GM21576 (cell line): ENCODE measurements around the gene CTF1.

Experiments
- ATAC-seq: cut with Tn5 transposase; IDR thresholded peaks from one replicate; pipeline ENCODE4 v1.9.1; 2021; ENCODE audit warnings: mild to moderate bottlenecking, moderate library complexity; ENCODE audit not compliant: unreplicated experiment

Gene CTF1

GRCh38 chr16:30904114-30904780 lies 7.8 kb downstream of the CTF1 start:
- ATAC-seq, result no peak

- ATAC-seq, result no peak
Observed at GRCh38 chr16:30907064-30907463, 10.7 kb downstream of the CTF1 start.

DNA sequence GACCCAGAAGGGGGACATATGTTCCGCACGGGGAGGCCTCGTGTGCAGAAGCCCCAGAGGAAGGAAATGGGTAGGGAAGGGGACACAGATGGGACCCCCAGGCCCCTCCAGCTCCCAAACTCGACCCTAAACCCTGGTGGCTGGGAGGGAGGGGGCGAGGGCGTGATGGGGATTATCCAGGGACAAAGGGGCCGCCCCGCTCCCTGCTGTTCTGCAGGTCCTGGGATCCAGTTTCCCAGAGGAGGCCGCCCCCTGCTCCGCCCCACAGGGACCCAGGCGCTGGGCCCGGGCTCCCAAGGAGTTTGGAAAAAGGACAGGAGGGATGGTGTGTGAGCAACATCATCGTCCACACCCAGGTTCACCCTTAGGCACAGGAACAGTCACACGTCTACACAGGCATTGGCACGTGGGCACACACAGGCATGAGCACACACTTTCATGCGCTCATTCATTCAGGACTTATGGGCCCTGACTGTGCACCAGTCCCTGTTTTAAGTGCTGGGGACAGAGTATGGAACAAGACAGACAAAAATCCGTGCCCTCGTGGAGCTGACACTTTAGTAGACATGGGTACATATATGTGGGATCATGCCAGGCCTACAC lies 14.1 kb downstream of the CTF1 start:
- ATAC-seq, result no peak

DNA sequence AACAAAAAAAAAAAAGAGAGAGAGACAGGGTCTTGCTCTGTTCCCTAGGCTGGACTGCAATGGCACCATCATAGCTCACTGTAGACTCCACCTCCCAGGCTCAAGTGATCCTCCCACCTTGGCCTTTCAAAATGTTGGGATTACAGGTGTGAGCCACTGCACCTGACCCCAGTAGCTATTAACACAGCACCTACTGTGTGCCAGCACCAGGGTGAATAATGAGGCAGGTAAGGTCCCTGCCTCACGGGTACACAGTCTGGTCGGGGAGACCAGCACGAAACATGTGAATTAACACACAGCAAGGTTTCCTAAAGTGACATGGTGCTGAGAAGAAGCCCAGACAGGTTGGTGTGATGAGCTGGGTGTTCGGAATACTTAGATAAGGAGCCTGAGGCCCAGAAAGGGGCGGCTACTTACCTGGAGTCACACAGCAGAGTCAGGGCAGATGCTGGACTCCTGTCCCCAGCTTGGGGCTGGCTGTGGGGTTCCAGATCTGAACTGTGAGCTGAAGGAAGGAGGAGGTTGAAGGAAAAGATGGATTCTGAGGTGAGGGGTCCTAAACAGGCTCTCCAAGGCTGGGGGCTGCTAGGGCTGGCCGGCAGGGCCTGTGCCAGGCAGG lies 16.5 kb downstream of the CTF1 start:
- no peak for ATAC-seq

GRCh38 chr16:30914830-30915229 lies 18.4 kb downstream of the CTF1 start:
- ATAC-seq, result no peak

- no peak for ATAC-seq
Observed at GRCh38 chr16:30918614-30919013, 22.2 kb downstream of the CTF1 start.

DNA sequence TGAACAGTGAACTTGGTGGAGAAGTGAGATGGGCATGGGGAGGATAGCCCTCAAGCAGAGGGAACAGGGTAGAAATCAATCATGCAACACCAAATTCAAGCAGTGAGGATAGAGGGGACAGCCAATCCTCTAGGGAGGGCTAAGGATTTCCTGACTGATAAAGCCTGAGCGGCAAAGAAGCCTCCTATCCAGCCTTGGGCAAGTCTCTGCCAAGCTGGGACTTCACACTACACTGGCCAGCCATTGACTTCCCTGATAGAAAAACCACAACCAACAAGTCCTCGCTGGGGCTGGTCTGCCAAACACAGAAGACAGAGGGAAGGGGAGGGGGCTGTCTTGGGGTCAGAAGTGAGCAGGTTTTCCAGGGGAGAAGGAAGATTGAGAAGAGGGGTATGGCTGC lies 24.5 kb downstream of the CTF1 start:
- no peak for ATAC-seq

DNA sequence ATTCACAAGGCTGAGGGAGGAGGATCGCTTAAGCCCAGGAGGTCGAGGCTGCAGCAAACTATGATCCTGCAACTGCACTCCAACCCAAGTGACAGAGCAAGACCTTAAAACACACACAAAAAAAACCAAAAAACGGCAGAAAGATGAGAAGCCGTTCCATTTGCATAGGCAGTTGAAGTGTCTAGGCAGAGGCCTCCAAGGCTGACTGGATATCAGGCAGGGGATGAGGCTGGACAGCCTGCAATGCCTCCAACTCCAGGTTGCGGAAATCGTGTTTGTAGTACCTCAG lies 25.0 kb downstream of the CTF1 start:
- no peak for ATAC-seq

DNA sequence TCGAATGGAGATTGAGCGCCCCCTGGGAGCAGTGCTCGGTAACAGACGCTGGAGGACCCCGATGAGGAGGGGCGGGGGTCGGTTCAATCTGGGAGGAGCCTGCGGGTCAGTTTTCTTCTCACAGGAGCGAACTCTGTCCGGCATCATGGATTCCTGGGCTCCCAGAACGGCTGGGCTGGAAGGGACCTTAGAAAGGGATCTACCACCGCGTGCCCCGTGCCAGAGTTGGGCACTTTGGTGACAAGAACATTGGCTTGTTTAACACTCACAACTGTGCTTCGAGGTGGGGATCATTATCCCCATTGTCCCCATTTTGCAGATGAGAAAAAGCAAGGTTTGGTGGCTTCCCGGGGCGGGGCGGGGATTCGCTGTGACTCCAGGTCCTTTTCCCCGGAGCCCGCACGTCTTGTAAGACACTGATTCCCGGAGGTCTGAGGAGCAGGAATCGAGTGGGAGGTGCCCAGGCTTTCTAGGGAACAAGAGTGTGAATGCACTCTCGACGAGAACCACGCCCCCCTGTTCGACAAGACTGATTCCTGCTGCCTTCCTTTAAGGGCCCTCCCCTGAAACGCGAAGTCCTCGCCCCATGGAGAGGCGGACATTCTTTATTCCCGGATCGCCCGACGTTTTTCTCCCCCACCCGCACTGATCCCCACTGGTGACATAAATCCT lies 25.5 kb downstream of the CTF1 start:
- peak; percentile 0 for ATAC-seq

DNA sequence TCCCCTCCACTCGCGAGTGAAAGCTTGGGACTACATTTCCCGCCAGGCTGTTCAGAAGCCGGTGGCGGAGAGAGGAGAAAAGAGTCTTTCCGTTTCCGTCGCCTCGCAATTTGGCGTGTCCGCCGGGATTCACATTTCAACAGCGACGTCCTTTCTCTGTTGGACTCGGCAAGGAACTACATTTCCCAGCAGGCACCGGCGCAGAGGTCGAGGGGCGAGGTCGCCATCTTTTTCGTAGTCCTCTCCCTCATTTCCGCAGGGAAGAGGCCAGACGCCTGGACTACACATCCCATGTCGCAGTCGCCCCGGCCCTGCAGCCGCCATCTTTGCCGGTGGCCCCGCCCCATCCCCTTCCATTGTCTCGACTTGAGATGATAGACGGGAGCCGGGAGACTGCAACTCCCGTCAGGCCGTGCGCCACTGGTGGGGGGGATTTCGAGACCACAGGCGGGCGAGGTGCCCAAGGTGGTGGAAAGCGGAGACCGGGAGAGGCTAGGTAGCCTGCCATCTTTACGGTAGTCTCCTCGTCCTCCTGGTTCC lies 26.1 kb downstream of the CTF1 start:
- ATAC-seq, result peak; percentile 70

DNA sequence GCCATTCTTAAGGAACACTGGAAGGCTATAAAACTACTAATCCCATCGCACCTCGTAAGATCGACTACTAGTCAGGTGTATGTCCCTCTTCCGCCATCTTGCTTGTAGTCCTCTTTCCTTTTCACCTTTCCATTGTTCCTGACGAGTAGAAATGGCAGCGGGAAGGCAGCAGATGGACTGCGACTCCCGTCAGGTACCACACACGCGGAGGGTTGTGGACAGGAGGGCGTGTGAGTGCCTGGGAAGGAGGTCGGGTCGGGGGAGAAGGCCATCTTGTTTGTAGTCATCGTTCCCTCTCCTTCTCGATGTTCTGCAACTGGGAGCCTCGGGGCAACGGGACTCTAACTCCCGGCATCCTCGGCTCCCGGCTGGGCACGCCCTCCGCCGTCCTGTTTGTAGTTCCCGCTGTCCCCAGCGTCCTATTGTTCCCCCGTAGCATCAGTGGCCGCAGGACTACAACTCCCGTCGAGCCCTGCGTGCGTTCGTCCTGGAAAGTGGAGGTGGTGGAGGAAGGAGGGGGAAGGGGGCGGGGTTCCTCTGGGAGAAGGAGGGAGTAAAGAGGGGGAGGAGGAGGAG lies 26.6 kb downstream of the CTF1 start:
- peak; percentile 66 for ATAC-seq

GRCh38 chr16:30923554-30924075 lies 27.2 kb downstream of the CTF1 start, which contains the start of gene FBXL19:
TSS of gene FBXL19 (plus strand) at chr16:30923572. CDS start at chr16:30925755, 2,183 bp downstream.
- ATAC-seq, result no peak

DNA sequence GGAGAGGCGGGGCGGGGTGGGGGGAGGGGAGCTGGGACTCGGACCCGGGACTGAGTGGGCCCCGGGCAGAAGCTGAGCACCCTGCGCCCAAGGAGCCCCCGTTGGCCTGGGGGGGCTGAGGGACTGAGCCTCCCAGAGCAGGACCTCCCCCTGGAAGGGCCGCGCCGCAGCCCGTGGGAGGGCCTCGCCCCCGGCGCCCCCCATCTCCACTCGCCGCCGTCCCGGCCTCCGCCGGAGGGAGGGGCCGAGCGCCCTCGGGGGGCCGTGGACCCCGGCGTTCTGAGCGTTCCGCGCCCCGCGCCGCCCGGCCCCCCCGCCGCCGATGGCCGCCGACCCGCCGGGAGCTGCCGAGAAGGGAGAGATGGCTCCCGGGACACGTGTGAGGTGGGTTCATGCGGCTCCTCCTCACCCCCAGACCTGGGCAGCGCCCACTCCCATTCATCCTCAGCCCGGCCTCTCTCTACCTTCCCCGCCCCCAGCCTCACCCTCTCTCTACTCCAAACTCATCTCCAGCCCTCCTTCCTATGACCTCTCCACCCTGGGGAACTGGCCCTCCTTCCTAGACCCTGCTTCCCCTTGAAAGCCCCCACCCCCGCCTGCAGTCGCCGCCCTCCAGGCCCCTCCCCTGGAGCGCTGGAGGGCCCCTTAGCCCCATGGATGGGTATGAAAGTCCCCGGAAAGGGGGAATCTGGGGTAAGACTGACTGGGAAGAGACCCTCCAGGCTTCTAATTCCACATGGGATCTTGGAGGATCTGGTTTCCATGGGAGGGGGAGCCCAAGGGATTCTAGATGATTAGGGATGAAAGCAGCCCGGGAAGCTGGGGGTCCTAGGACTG lies 27.9 kb downstream of the CTF1 start:
- ATAC-seq, result no peak

DNA sequence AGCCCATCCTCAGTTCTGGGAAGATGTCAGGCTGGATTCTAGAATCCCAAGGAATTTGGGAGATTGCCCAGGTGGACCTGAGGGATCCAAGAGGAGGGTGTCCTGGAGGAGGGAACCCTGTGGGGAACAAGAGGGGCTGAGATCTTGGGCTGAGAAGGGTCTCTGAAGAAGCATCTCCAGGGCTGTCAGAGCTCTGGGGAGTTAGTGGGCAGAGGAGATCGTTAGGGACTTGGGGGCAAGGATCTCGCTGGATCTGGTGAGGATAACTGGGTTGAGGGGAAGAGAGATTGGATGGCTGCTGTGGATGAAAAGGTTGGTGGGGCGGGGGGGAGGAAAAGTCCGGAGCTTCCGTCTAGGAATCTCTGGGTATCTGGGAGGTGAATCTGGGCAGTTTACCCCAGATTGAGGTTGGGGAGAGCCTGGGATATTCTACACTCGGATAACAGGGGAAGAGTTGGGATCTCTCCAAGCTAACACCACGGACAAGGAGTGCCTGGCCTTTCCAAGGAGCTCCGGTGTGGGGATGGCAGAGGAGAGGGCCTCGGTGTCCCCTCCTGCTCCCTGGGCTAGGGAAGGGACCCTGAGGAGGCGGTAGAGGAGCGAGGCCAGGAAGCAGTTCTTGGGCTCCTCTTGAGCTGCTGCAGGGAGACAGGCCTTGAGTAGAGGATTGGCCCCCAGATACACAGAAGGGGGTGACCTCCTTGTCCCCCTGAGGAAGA lies 28.7 kb downstream of the CTF1 start:
- no peak for ATAC-seq

GRCh38 chr16:30925632-30925987 lies 29.2 kb downstream of the CTF1 start:
- no peak for ATAC-seq

DNA sequence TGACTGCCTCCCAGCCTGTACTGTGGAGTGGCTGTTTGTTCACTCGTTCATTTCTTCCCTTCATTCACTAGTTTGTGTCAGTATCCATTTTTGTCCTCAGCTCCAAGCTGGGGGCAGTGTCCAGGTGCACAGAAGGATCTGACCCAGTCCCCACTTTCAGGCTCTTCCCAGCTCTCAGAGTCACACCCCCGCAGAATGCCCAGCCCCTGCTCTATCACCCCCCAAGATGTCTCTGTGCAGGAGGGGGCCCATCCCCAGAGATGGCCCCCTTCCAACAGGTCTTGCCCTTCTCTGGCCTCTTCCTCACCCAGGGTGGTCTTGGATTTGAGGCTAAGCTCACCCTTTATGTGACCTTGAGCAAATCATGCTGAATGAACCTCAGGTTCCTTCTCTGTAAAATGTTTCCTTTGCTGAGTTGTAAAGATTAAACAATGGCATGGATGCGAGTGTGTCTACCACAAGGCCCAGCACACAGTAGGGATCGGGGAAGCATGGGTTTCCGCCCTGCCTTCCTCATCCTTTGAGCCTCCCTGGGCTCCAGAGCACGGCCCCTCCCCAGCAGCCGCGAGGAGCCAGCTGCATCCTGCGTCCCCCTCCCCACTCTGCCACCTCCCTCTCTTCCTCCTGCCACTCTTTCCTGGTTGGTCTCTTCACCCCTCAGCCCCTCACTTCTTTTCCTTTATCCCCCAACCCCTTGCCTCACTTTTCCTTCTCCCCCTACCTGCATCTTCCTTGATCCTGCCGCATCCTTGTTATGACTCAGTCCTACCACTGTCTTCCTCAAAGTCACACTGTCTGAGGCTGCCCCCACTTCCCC lies 29.8 kb downstream of the CTF1 start:
- ATAC-seq, result no peak

- ATAC-seq, result no peak
Observed at GRCh38 chr16:30926937-30927788, 30.7 kb downstream of the CTF1 start.

DNA sequence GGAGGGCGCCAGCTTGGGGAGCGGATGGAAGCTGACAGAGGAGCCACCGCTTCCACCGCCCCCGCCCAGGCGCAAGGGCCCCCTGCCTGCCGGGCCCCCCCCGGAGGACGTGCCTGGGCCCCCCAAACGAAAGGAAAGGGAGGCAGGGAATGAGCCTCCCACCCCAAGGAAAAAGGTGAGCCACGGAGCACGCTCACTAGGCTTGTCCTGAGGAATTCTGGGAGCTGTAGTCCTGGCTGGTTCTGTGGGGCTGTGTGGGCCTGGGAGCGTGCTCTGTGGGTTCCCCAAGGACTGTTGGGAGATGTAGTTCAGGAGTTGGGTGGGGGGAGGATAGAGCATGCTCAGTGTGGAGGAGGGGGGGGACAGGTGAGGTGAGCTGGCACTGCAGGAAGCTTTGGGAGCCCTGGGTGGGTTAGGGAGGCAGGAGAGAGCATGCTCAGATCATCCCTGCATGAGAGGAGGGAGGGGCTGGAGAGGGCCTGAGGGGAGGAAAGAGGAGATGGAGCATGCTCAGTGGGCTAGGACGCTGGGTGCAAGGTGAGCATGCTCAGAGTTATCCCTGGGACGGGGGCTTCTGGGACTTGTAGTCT lies 31.5 kb downstream of the CTF1 start:
- ATAC-seq, result no peak
